IMR-90 (cell line): ENCODE results near the gene ACTR5. TPM values are rescaled to one million over a fixed set of nuclear protein-coding genes. Genes with fewer than 3 reads are reported as not detected.

Experiments used
- CTCF ChIP-seq: conservative IDR thresholded peaks from 2 replicates; pipeline ENCODE4 v1.5.1; 2012; ENCODE audit warnings: mild to moderate bottlenecking, low read depth, low read length, improper control_type of control experiment
- polyA plus RNA-seq, 3 experiments: library from polyadenylated mRNA; depleted of rRNA; stranded (reverse); fragments of >200 nt; gene quantifications; 2 replicates each; pipeline ENCODE4 v1.2.3, GENCODE V29; 2012; ENCODE audit warnings: low replicate concordance in 1 of 3
- total RNA-seq: library from RNA; depleted of rRNA; stranded (reverse); fragments of >200 nt; gene quantifications from 2 replicates; pipeline ENCODE4 v1.2.3, GENCODE V29; 2012

Gene ACTR5
- total and polyA plus RNA-seq, 2 of the 4 experiments (the other 2 are of a cell fraction), result 5.9 to 6.6 TPM

DNA sequence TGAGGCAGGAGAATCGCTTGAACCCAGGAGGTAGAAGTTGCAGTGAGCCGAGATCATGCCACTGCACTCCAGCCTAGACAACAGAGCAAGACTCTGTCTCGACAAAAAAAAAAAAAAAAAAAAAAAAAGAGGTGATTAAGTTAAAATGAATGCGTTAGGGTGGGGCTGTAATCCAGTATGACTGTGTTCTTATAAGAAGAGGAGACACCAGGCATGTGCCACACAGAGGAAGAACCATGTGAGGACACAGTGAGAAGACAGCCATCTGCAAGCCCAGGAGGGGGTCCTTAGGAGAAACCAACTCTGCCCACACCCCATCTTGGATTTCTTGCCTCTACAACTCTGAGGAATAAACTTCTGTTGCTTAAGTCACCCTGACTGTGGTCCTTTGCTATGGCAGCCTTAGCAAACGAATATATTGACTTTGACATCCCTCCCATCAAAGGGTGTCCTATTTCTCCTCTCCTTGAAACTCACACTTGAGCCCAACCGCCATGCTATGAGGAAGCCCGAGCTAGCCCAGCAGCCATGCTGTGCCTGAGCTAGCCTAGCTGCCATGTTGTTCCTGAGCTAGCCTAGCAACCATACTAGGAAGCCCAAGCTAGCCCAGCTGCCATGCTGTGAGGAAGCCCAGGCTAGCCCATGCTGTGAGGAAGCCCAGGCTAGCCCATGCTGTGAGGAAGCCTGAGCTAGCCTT lies 41.4 kb downstream of the ACTR5 start (continued):
- no peak for TF ChIP-seq CTCF
